Activated T-helper 1 cell treated with Interleukin-2 at 50 U/mL for 16 hours (primary cell): ENCODE data around the gene CAB39L.
A peak's percentile ranks its signal among the peaks of the same experiment; 100 is the strongest.
"Not testable (repeated sequence)": the region's sequence is repeated elsewhere in the genome, so short reads cannot be mapped to it uniquely, and the experiment has no call there.

Source experiments
- DNase-seq: peaks from one replicate; pipeline ENCODE4 v3.0.0-alpha.2; 2020; ENCODE audit warnings: low read depth

The CAB39L gene

DNA sequence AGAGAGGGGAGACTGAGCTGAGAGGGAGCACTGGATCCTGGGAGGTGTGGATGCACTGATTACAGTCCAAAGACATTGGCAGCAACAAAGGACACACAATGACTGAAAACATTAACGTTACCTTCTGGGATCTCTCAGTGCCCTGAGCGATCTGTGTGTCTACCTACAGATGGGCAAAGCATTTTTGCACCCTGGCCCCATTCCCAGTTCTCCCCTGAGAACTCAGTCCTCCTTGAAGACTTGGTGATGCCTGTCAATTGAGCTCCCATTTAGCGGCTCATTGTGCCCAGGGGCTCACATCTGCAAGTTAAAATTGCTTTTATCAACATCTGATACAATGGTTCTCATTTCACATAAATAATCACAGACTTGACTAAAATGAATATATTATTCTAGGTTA, 133.6 kb downstream of the CAB39L start:
- DNase-seq: no peak

DNA sequence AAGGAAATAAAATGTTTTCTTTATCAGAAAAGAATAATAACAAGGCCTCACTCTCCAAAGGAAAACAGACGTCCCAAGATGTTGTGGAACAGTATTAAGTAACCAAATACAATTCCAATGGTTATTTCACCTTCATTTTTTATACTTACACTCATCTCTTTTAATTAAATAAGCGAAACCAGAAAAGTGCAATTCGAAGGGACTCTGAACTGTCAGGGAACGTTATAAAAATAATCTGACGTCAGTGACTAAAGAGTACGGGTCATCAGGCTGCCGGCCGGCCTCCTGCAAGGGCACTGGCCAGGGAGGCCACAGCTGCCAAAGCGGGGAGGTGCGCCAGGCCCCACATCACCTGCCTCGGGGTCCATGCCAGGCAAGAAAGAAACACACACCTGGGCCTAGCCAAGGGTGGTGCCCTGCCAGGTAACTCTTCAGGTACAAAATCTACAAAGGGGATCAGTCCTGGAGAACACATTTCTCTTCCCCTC, 134.9 kb downstream of the CAB39L start:
- DNase-seq: no peak

DNA sequence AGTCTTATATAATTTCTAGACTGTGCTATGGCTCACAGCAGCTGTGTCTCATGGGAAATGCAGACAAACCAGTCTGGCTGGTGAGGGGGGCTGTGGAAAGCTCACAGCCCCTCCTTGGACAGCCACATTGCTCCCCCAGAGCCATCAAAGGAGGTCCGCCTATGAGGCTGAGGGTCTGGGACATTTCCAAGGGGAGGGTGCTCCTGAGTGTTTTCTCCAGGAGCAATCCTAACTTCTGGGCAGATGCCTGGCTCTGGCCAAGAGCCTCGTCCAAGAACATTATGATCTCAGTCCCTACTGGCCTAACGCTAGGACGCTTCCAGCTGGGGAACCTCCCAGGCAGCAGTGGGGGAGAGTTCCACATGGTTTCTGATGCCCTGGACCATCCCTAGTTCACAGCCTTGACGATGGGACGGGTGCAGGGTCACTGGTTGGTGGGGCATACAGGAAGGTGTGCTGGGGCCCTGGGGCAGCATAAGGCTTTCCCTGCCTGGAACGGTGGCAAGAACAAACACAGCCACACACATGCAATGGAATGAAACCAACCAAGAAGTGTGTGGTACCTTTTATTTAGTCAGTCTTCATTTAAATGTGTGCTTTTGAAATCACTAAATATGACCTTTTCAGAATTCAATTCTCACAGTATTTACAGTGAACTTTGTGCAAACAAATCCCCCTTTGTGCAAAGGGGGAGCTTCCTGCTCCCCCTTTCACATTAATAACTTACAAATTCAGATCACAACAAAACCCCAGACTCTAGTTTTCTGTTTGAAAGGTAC, 135.6 kb downstream of the CAB39L start:
- no peak for DNase-seq

DNA sequence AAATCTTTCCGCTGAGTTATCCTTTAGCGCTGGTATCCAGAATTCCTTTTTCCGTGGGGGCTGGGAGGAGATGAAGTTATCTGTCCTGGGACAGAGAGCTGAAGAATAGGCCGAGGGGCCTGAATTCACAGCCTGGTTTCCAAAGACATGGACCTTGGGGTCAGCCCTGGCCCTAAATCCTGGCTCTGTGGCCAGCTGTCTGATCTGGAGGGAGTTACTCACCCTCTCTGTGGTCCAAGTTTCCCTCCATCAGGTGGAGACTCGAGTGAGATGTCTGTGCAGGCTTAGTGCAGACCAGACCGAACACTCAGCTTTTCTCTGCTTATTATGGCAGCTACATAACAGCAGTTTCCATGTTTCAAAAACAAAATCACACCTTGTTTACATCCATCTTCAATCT, 136.5 kb downstream of the CAB39L start:
- DNase-seq: no peak

DNA sequence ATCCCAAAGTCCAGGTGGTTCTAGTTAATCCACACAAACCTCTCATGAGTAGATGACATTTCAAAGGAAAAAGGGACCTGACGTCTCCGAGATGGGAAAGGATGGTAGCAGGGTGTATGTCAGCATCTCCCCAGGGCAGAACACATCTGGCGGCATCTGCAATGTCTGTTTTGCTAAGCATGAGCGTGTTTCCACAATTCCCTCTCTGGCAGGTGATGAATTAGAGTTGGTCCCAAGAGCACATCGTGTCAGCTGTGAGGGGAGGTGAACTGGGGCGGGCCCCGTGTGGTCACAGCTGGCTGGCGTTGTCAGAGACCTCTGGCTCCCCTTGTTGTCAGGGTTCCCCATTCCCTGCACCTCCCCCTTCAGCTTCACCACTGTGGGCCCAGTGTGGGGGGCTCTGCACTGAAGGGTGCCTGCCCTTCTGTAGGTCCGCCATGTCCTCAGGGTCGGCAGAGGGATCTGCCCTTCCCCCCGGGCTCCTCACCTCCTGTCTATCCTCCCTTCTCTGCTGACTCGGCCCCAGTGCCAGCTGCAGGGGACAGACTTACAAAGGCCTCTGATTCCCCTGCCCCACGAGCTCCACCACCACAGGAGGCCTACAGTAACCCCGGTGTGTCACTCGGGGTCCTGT, 138.0 kb downstream of the CAB39L start:
- DNase-seq: no peak

DNA sequence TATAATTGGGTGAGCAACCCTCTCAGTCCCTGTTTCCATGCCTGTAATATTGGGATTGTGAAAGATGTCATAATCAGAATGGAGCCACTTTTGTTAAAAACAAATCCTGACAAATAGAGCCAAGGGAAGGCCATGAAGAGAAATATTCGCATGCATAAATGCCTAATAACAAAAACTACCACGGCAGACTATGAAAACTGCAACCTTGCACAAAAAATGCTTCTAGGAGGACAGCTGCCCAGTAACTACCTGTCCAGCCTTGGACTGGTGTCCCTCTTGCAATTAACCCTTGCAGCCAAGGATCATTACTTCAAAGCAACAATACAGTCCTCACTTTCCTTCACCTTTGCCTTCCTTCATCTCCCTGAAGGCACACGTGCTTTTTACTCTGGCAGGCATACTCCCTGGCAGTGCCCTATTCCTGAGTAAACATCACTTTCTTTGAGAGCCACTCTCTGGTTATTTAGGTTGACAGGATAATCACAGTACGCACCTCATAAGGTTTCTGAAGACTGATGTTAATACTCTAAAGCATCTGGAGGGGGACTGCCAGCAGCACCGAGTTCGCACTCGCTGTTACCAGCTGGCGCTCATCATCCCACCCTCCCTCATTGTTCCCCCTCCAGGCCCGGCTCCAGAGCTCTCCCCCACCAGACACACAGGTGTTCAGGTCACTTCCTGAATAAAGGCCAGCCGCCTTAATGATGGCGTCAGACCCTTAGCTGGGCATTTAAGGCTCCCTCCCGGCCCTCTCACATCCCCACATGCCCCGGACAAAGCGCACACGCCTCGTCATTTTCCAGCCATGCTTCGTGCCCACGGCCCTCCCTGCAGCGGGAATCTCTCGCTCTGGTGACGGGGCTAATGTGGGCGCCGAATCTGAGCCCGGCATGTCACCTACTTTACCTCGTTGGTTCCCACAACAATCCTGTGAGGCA, 138.8 kb downstream of the CAB39L start:
- no peak for DNase-seq

DNA sequence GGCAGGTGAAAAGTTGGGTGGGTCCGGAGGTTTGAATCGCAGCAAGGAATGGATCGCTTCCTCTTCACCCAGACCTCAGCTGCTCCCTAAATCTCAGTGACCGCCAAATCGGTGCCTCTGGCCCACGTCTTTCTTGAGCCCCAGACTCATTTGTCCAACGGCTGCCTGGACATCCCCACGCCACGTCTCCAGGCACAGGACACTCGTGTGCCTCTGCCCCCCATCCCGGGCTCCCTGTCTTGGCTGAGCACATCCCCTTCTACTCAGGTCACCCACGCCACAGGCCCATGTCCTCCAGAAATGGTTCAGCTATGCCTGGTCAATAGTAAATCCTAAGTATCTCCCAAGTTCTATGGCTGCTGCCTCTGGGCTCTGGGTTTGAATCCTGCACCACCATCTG, 139.5 kb downstream of the CAB39L start:
- DNase-seq: no peak

DNA sequence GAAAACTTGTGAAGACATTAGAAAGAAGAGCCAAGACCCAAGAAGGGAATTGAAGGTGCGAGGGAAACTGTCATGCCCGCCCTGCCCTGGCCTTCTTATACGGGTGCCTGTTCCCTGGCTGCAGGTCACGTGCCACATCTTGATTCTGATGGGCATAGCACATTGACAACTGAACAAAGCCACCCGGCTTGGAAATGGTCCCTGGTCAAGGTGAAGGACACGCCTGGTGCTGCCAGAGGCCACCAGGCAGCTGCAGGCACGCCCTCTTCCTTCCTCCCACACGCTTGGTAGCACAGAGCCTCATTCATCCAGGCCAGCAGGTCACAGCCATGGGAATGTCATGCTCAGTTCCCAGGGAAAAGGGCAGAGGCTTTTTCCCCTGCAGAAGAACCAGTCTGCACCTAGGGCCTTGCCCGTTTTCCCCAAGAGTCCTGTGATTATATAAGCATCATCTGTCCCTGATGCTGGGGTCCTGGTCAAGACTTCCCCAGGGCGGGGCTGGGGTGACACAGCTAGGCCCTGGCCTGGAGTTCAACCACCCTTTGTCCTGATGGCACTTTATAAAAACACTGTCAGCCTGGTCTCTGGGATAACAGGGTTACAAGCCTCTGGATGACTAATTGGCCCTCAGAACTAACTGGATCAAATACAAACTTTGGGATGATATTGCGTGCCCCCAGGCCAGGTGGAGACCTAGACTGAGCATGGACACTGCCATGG, 140.2 kb downstream of the CAB39L start:
- no peak for DNase-seq

DNA sequence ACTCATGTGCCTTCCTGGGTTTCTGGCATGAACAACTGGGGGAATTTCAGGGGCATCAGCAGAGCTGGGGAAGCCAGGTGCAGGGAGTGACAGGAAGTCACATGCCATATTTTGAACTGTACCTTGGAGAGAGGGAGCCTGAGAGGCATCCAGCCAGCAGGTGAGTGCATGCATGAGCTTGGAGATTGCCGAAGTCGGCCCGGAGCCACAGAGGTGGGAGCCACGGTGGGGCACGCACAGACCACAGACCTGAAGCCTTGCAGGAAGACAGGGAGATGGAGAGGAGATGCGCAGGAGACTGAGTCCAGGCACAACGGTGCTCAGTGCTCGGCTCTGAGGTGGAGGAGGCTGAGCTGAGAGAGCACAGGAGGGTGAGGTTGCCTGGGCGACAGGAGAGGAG, 141.0 kb downstream of the CAB39L start:
- no peak for DNase-seq

DNA sequence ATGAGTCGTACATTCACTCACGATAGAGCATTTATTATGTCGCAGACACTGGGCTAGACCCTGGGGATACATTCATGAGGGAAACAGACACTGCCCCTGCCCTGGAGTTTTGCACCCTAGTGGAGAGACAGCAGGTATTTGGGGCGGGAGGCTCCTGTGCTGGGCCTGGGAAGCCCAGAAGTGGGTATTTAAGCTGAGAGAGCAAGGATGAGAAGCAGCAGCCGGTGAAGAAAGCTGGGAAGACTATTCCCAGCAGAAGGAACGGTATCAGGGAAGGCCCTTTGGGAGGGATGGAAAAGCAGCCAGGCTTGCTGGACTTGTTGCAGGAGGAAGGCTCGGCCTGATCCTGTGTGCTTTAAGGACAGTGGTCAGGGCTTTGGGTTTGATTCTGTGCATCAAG, 141.6 kb downstream of the CAB39L start:
- no peak for DNase-seq

DNA sequence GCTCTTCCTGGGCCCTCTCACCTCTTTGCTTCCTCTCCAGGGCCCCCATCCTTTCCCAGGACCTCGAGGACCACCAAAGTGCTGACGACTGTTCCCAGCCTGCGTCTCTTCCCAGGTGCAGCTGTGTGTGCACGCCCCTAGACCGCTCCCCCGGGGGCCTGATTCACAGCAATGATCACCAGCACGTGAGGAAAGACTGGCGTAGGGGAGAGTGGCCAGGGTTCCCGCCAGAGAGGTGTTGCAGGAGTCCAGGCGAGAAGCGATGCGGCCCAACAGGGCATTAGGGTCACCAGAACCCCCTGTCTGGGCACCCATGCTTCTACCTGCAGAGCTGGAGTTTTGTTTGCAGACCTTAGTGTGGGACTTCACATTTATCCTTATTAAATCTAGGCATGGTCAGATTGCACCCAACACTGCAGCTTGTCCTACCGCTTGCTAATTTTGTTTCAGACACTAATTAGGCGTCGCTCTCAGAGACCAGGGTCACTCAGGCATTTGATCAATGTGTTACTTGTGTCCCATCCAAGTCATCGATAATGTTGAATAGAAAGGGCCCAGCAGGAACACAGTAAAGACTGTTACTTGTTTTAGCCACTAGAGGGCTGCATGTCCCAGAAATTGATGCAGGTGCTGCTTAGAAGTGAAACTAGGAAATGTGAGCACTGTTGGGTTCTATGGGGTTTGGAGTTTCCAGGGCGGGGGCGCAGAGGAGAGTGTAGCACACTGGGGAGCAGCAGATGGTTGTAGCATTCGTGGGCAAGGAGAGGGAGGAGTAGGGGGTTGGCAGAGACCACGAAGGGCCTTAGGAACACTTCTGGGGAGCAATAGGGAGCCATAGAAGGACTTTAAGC, 142.9 kb downstream of the CAB39L start:
- peak; percentile 31 for DNase-seq

DNA sequence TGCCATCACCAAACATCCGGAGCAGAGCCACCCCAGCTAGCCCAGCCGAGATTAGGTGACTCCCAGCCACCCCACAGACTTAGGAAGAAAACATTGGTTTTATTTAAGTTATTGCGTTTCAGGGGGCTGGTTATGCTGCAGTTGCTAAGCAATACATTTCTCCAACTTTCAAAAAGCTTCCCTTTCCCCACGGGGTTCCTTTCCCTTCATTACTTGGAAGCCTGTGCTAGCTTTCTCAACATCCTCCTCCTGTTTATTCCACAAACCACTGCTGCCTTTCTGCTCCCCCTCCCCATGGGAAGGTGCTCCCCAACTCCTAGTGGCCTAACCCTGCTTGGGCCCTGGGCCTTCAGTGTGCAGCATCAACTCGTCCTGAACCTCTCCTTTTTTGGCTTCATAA, 143.6 kb downstream of the CAB39L start:
- DNase-seq: no peak

DNA sequence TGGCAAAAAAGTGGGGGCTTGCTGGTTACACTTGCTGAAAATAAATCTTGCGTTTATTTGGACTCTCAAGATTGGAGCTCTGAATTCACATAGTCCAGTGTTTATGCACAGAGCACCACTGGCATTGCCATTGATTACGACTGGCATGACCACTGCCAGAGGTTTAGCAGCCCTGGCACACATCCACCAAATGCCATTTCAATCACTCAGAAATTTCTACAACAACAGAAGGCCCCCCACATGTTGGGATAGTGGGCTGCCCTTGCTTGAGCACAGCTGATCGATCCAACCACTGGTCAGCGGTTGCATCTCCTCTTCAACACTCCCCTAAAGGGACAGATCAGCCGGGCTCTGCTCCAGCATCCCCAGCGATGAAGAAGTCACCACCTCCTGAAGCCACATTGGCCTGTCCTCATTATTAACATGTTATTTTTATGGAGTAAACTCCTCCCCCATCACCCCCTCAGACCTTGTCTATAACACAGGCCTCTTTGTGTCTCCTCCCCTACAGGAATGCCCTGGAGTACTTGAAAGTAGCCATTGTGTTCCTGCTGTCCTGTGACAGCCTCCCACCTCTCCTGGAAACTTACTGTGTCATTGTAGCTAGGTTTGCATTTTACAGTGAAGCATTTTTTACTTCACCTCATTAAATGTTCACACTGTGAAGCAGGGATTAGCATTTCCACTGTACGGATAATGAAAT, 144.8 kb downstream of the CAB39L start:
- no peak for DNase-seq

DNA sequence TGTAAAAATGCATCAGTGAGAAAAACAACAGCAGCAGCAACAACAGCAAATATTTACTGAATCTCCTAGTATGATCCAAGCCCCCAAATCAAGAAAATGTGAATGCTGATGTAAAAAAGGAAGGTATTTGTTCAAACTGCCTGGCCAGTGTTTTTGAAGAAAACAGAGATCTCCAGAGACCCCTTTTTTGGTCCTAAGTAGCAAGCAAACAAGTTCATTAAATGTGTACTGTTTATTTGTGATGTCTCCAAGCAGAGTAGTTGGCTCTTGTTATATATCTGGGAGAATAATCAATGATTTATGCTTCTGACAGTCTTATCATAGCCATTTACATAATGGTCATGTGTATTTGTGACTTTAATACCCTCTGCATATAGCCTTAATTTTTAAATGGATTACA, 145.4 kb downstream of the CAB39L start:
- DNase-seq: no peak

DNA sequence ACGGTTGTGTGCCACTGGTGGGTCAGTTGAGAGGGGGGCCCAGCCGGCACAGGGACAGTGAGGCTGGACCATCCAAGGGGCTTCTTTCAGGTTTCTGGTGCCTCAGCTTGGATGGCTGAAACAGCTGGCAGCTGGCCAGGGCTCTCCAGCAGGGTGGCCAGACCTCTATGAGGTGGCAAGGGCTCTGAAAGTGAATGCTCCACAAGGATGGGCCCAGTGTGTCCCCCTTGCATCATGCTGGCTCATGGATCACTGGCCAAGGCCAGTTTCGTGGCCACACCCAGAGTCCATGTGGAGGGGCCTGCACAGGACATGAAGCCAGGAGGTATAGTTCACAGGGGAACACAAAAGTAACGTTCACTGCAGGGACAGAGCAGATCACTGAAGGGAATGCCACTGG, 146.5 kb downstream of the CAB39L start:
- no peak for DNase-seq

DNA sequence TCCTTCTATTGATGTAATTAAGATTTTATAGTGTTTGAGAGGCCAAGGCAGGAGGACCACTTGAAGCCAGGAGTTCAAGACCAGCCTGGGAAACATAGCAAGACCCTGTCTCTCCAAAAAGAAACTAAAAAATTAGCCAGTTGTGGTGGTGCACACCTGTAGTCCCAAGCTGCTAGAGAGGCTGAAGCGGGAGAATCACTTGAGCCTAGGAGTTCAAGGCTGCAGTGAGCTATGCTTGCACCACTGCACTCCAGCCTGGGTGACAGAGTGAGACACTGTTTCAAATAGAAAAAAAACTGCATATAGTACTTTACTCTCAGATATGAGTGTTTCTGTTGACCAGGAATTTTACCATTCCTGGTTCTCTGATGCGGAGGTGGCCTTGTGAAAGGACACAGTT, 147.2 kb downstream of the CAB39L start:
- no peak for DNase-seq

DNA sequence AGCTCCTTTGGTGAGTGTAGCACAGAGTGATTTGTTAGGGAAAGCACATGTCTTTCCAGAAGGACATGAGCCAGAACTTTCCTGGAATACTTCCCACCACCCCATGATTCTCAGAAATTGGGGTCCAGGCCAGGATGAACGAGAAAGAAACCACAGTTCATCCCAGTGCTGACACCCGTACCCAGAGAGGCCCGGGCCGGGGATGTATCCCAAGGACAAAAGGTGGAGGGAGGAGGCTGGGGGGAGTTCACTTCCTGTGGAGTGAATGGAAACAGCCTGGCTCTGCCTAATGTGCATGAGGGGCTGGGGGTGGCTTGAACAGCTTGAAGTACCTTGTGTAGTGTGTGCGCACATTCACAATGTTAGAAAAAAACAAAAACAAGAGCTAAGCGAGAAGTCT, 148.6 kb downstream of the CAB39L start:
- no peak for DNase-seq

DNA sequence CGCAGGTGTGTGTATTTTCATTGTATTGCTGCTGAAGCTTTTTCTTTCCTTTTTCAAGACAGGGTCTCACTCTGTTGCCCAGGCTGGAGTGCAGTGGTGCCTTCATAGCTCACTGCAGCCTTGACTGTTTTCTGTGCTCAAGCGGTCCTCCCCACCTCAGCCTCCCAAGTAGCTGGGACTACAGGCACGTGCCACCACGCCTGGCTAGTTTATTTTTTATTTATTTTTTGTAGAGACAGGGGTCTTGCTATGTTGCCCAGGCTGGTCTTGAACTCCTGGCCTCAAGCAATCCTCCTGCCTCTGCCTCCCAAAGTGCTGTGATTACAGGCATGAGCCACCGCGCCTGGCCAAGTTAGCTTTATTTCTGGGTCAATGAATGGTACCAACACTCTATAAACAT, 149.1 kb downstream of the CAB39L start:
- DNase-seq: not testable (repeated sequence)

DNA sequence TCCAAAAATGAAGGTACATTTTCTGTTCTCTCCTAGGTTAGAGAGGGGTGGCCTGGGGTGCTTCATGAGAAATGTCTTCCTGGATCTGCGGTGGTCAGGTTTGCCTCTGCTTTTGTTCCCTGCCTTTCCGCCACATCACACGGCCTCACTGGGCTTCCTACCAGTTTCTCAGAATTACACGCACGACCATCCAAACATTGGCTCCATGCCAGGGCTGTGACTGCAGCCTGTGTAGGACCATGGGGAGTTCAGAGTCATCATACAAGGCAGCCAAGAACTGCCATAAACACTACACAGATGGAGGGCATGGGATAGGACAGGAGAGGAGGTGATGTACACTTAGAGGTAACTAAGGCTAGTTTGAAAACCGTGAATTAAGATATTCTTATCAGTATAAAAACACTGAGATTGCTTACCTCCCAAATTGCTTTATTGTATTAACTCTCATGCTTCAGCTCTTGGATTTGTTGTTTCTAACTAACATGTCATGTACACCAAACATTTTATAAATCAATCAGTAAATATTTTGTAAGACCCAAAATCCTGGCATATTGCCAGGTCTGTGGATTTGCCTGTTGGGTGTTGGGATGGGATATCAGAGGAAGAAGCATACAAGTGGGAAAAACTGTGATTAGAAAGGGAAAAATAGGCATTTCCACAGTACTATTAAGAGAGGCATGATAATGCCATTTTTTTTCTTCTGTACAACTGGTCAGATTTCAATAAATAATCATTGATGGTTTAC, 150.9 kb downstream of the CAB39L start:
- no peak for DNase-seq

DNA sequence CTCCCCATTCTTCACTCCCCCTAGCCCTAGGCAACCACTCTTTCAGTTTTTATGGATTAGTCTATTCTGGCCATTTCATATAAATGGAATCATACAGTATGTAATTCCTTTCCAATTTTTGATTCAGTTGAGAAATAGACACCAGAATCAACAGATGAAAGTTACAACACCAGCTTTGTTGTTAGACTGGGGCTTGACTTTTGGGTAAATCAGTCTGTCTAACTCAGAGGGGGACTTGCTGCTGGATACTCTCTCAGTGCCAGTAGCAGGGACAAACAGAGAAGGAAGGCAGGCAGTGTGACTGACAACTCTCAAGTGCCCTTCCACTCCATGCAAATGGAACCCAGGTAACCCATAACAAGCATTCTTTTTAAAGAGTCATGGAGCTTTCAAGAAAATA, 155.4 kb downstream of the CAB39L start:
- no peak for DNase-seq
